GM12878 (cell line): ENCODE results near the gene NDUFA13. TPM values are rescaled to one million over a fixed set of nuclear protein-coding genes. Genes with fewer than 3 reads are reported as not detected.

Source experiments
- ATAC-seq: fragments of 200-7000 bp; cut with Tn5 transposase; 3 replicates; pipeline ENCODE4 v1.9.1; 2020; ENCODE audit warnings: mild to moderate bottlenecking, moderate library complexity
- BruUV-seq: library from RNA; stranded (reverse); fragments of 400-500 nt; replicated peaks from 2 replicates; lab custom pipeline; 2021; lab: Mats Ljungman, UMichigan
- CTCF ChIA-PET: fragments of 300-600 bp; sonication (Branson Sonifier 250); formaldehyde crosslinking; extraction: SDS; loops from one replicate; lab custom pipeline; 2021; ENCODE audit warnings: inconsistent platforms; lab: Yijun Ruan, JAX
- POLR2A ChIA-PET: fragments of 350-600 bp; formaldehyde crosslinking; extraction: SDS; loops from one replicate; lab custom pipeline; 2021; ENCODE audit warnings: inconsistent platforms; lab: Charles Lee
- RAD21 ChIA-PET: fragments of 300-600 bp; sonication (Branson Sonifier 250); formaldehyde crosslinking; loops from one replicate; lab custom pipeline; 2023; ENCODE audit warnings: antibody characterized with exemption; ENCODE audit not compliant: unreplicated experiment; lab: Charles Lee
- SMC1A ChIA-PET: fragments of 300-600 bp; sonication (Branson Sonifier 250); formaldehyde crosslinking; loops from one replicate; lab custom pipeline; 2023; ENCODE audit not compliant: unreplicated experiment, uncharacterized antibody; lab: Charles Lee
- DNase-seq: peaks from one replicate; pipeline ENCODE4 v3.0.0-alpha.2; 2011; ENCODE audit warnings: low read depth, low spot score
- FAIRE-seq: peaks from 3 replicates; lab custom pipeline; 2011; peaks lifted over from hg19 to GRCh38; lab: Jason Lieb, UNC
- H2AFZ ChIP-seq: 2 replicates; pipeline ENCODE4 v1.6.0; 2011; ENCODE audit warnings: low read depth, low read length, control low read depth; ENCODE audit not compliant: control insufficient read depth
- H3K27ac ChIP-seq: 2 replicates; pipeline ENCODE4 v1.5.1; 2011; ENCODE audit warnings: control low read depth; ENCODE audit not compliant: control insufficient read depth, insufficient read depth
- H3K27me3 ChIP-seq, 2 experiments: replicated peaks in 1 of 2; 2 replicates each; pipeline versions ENCODE4 v1.6.0 to v1.6.1; 2011; ENCODE audit warnings: low read length in 1 of 2; ENCODE audit not compliant: control insufficient read depth in 2 of 2, insufficient read depth in 2 of 2
- H3K36me3 ChIP-seq, 2 experiments: 2 replicates each; pipeline ENCODE4 v1.5.1; 2011; ENCODE audit warnings: low read length in 1 of 2; ENCODE audit not compliant: control insufficient read depth in 2 of 2, insufficient read depth in 2 of 2
- H3K4me1 ChIP-seq: 2 replicates; pipeline ENCODE4 v1.6.1; 2011; ENCODE audit warnings: mild to moderate bottlenecking, low read length, moderate library complexity, mixed read lengths; ENCODE audit not compliant: control insufficient read depth, insufficient read depth
- H3K4me2 ChIP-seq: 2 replicates; pipeline ENCODE4 v1.6.0; 2011; ENCODE audit warnings: control low read depth; ENCODE audit not compliant: control insufficient read depth, insufficient read depth
- H3K4me3 ChIP-seq: fragments of 200-600 bp; sonication (generic); 2 replicates; pipeline ENCODE4 v1.5.1; 2016
- H3K79me2 ChIP-seq: 2 replicates; pipeline ENCODE4 v1.6.0; 2011; ENCODE audit warnings: low read length; ENCODE audit not compliant: control insufficient read depth, insufficient read depth
- H3K9ac ChIP-seq: 2 replicates; pipeline ENCODE4 v1.8.0; 2011; ENCODE audit warnings: low read length, control low read depth, mixed read lengths; ENCODE audit not compliant: control insufficient read depth, insufficient read depth
- H3K9me3 ChIP-seq: replicated peaks from 3 replicates; pipeline ENCODE4 v1.5.1; 2011; ENCODE audit warnings: mild to moderate bottlenecking, low read length; ENCODE audit not compliant: control insufficient read depth, insufficient read depth
- H4K20me1 ChIP-seq: 2 replicates; pipeline ENCODE4 v1.6.0; 2011; ENCODE audit not compliant: control insufficient read depth, insufficient read depth
- DPF2 ChIP-seq: fragments of 450-650 bp; IDR thresholded peaks from 2 replicates; pipeline ENCODE4 v1.6.1; 2017; ENCODE audit warnings: mild to moderate bottlenecking
- FOS ChIP-seq: IDR thresholded peaks from 3 replicates; pipeline ENCODE4 v1.6.1; 2011; ENCODE audit warnings: borderline replicate concordance; ENCODE audit not compliant: insufficient read length; ENCODE audit errors: extremely low read depth
- HDGF ChIP-seq: fragments of 450-650 bp; IDR thresholded peaks from 2 replicates; pipeline ENCODE4 v1.6.1; 2016; ENCODE audit warnings: antibody characterized with exemption
- JUNB ChIP-seq: IDR thresholded peaks from 2 replicates; pipeline ENCODE4 v1.6.1; 2016; ENCODE audit warnings: antibody characterized with exemption, mild to moderate bottlenecking
- JUND ChIP-seq: IDR thresholded peaks from 2 replicates; pipeline ENCODE4 v1.6.1; 2012; ENCODE audit warnings: low read depth, mild to moderate bottlenecking, low read length, improper control_type of control experiment, moderate library complexity
- MEF2B ChIP-seq: fragments of 450-650 bp; IDR thresholded peaks from 2 replicates; pipeline ENCODE4 v1.6.1; 2018; ENCODE audit warnings: mild to moderate bottlenecking, moderate library complexity; ENCODE audit not compliant: partially characterized antibody, poor library complexity, severe bottlenecking
- NR2F1 ChIP-seq: fragments of 450-650 bp; conservative IDR thresholded peaks from 2 replicates; pipeline ENCODE4 v1.6.1; 2017; ENCODE audit warnings: mild to moderate bottlenecking
- PAX5 ChIP-seq: IDR thresholded peaks from 2 replicates; pipeline ENCODE4 v1.6.1; 2011; ENCODE audit warnings: low read depth, low read length, borderline replicate concordance
- WGBS: methylation state at CpG from one replicate; pipeline ENCODE4 v1.1.6; 2016; ENCODE audit warnings: low lambda C conversion rate; ENCODE audit not compliant: insufficient replicate concordance, insufficient coverage; ENCODE audit errors: missing lambda C conversion rate; 5-methylcytosine and 5-hydroxymethylcytosine counted together
- in situ Hi-C: fragments of 300-500 bp; cut with MboI; formaldehyde crosslinking; loops from 9 replicates; pipeline ENCODE4 v1.14.3; 2018; ENCODE audit warnings: mixed read lengths
- intact Hi-C: fragments of 100-400 bp; cut with micrococcal nuclease; formaldehyde crosslinking; loops from one replicate; pipeline ENCODE4 v1.14.2; 2022; ENCODE audit not compliant: unreplicated experiment
- polyA plus RNA-seq, 11 experiments: library from polyadenylated mRNA; depleted of rRNA in 4 of 11; unstranded in 6 of 11; stranded (reverse) in 5 of 11; fragments of >200 nt; fragmentation: Nextera tagmentation in 4 of 11; fragmentation: Illumina TruSeq in 1 of 11; extraction: Ambion mirVana in 4 of 11; extraction: Trizol in 1 of 11; gene quantifications; 1 replicate in 1 of 11; 2 replicates in 10 of 11; pipeline versions ENCODE4 v1.2.1 to v1.2.3, GENCODE V29; 2011 to 2016; ENCODE audit warnings: inconsistent platforms in 2 of 11, missing spikeins in 2 of 11, low read depth in 1 of 11
- total RNA-seq, 4 experiments: library from RNA; depleted of rRNA in 3 of 4; stranded (reverse); fragments of >200 nt in 3 of 4; fragmentation: Illumina TruSeq in 1 of 4; extraction: Trizol in 1 of 4; gene quantifications; 2 replicates each; pipeline versions ENCODE4 v1.2.1 to v1.2.3, GENCODE V29; 2013 to 2021

Gene NDUFA13
- total and polyA plus RNA-seq, 10 of the 15 experiments (the other 5 are each of a cell fraction or from before 2014, with no cell fraction given): 224 to 586 (median 456) TPM

DNA sequence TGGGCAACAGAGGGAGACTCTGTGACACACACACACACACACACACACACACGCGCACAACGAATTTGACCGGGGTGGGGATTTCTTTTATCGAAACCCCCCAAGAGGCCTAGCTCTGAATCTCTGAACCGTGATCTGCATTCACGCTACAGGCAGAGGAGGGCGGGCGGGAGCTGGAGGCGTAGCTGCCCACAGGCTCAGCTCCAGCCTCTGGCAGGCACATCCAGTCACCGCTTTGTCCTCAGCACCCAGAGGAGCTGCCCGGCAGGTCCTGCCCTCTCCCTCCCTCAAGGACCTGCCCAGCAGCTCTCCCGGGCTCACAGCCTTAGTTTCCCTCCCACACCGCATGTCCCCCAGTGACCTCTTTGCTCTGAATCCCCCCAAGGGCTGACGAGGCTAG lies 42.0 kb downstream of the NDUFA13 start:
- CTCF ChIA-PET: interaction anchor here (0.8 to 0.9 kb wide), 2 partner anchors 10 to 25 kb away, joined by 3 read pairs; no protein-coding TSS in a partner anchor
- Histone ChIP-seq H3K4me2 (no peak overlapping the region), H3K4me1 (no peaks in the 10 kb centered on the region), H3K9me3 (no peaks in the 10 kb centered on the region), H3K79me2 (no peaks in the 10 kb centered on the region), H3K27ac (no peak overlapping the region), H3K9ac (no peak overlapping the region), H3K27me3 (no peaks in the 10 kb centered on the region), H3K4me3 (no peak overlapping the region), H4K20me1 (no peaks in the 10 kb centered on the region), H2AFZ (no peak overlapping the region), H3K36me3 (peaks cover 0 to 1% of the 10 kb centered on the region in 2 experiments; a peak in 3 of 4 replicates)
- POLR2A ChIA-PET: interaction anchor here (0.6 to 1.1 kb wide), 3 partner anchors 33 to 354 kb away, joined by 3 to 5 read pairs (median 3); no protein-coding TSS in a partner anchor
- TF ChIP-seq FOS (no peak), NR2F1 (0 out of 2 replicates have a peak, but pooled peaks have one; percentile 11), PAX5 (0 out of 2 replicates have a peak, but pooled peaks have one; percentile 18), JUNB (no peak), JUND (no peak), DPF2 (0 out of 2 replicates have a peak, but pooled peaks have one; percentile 5), HDGF (0 out of 2 replicates have a peak, but pooled peaks have one; percentile 53)
- RAD21 ChIA-PET: interaction anchor here (0.7 to 1.0 kb wide), 2 partner anchors 86 to 305 kb away, joined by 3 to 5 read pairs; partner anchors contain the start of gene GMIP
- no peak for FAIRE-seq
- 65% methylated on average over 14 of the region's 15 CpGs for WGBS
- no peak for DNase-seq
- in situ Hi-C loops: no loop called here
- SMC1A ChIA-PET: interaction anchor here (1.5 kb wide), 1 partner anchor 54 kb away, joined by 4 read pairs; no protein-coding TSS in a partner anchor
- intact Hi-C loops: loop anchor here (5.0 kb wide), 1 partner anchor 84 kb away; the partner anchor contains the start of gene GMIP
- no TSS peak for BruUV-seq
- peak; percentile 73 for ATAC-seq

DNA sequence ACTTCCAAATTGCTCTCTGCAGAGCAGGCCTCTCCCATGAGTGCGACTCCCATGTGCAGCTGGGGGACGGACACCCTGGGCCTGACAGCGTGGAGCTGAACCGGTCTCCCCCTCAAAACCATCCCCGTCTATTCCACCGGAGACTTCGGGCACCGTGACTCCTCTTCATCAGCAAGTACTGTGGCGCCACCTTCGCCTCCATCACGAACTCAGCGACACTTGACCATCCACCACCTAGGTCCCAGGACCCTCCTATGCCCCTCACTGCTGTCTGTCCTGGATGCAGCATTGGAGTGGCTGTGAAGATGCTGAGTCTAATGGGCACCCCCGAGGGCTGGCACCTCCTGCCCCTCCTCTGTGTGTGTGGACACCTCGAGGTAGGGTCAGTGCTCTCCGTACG lies 42.6 kb downstream of the NDUFA13 start:
- Histone ChIP-seq H3K4me2 (no peak overlapping the region), H3K79me2 (no peaks in the 10 kb centered on the region), H2AFZ (no peak overlapping the region), H3K9me3 (no peaks in the 10 kb centered on the region), H3K4me1 (no peaks in the 10 kb centered on the region), H3K36me3 (peaks cover 0 to 1% of the 10 kb centered on the region in 2 experiments; a peak in 3 of 4 replicates), H4K20me1 (no peaks in the 10 kb centered on the region), H3K9ac (no peak overlapping the region), H3K27me3 (no peaks in the 10 kb centered on the region), H3K27ac (no peak overlapping the region), H3K4me3 (no peak overlapping the region)
- ChIA-PET POLR2A (interaction anchor here (1.0 kb wide), 1 partner anchor 32 kb away, joined by 5 read pairs; no protein-coding TSS in a partner anchor), SMC1A (interaction anchor here (1.5 kb wide), 1 partner anchor 54 kb away, joined by 4 read pairs; no protein-coding TSS in a partner anchor), CTCF (interaction anchor here (0.9 kb wide), 1 partner anchor 9 kb away, joined by 3 read pairs; no protein-coding TSS in a partner anchor), RAD21 (no interaction called here)
- DNase-seq: no peak
- intact Hi-C loops (loop anchor here (5.0 kb wide), 1 partner anchor 84 kb away; the partner anchor contains the start of gene GMIP), in situ Hi-C loops (no loop called here)
- no peak for ATAC-seq
- FAIRE-seq: no peak
- no TSS peak for BruUV-seq
- WGBS: 94% methylated on average over 16 of the region's 16 CpGs
- TF ChIP-seq MEF2B (no peak), JUND (no peak), JUNB (no peak)
